Gastrocnemius medialis (tissue), 4 donors: ENCODE results near the gene GUK1.

Source experiments
- CTCF ChIP-seq, 5 experiments: fragments of 450-650 bp in 3 of 5; fragments of 200-600 bp in 2 of 5; sonication (generic) in 2 of 5; IDR thresholded peaks in 4 of 5; conservative IDR thresholded peaks in 1 of 5; 1 replicate in 4 of 5; 2 replicates in 1 of 5; pipeline ENCODE4 v1.5.1; 2016 to 2019; ENCODE audit warnings: antibody characterized with exemption in 5 of 5, mild to moderate bottlenecking in 3 of 5, moderate library complexity in 3 of 5
- POLR2A ChIP-seq, 2 donors: fragments of 450-650 bp; IDR thresholded peaks; one replicate each; pipeline ENCODE4 v1.6.1; 2017; ENCODE audit warnings: antibody characterized with exemption in 2 of 2, mild to moderate bottlenecking in 2 of 2, moderate library complexity in 2 of 2

GRCh38 chr1:228105270-228105995 is 34.6 kb upstream of the GUK1 start:
- TF ChIP-seq POLR2A (IDR thresholded peaks at IDR 0.05) (no peak), CTCF (IDR thresholded peaks at IDR 0.05 in 4 of 5, conservative IDR thresholded peaks at IDR 0.05 in 1 of 5) (no peak)
